ENCODE results near the gene TBXA2R. TPM values are rescaled to one million over a fixed set of nuclear protein-coding genes. Genes with fewer than 3 reads are reported as not detected.

TBXA2R gene
- total and polyA plus RNA-seq, 2 donors (not counting 3 experiments of a cell fraction or from before 2014, with no cell fraction given) = 2.4 to 2.9 TPM

DNA sequence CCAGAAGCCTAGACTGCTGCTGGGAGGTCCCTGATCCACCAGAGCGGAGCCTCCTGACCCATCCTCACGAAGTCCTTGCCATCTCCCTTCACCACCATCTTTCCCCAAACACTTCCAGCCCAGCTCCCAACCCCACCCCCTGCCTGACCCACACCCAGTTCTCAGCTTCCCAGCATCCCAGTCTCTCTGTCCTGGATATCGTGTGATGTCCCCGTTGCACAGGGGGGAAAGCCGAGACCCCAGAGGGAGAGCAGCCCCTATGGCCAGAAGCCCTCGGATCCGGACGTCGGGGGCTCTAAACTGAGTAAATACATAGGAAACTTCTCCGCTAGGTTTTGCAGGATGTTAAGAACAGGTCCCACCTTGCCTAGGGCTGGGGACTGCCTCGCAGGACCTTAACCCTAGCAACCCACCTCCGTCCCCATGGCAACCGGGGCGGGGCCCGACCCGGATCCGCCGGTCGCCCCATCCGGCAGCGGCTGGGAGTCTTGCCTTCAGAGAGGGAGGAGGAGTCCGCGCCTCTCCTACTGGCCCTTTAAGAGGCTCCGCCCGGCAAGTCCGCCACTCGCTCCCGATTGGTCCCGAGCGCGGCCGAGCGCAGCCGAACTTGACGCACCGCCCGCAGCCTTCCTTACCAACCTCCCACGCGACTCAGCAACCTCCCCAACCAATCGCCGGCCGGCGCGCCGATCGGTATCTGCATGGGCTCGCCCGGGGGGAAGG lies 34.4 kb downstream of the TBXA2R start:
- CTCF ChIA-PET = no interaction called here
- POLR2A ChIA-PET = no interaction called here
- Histone ChIP-seq H3K4me3 (replicated peaks in 1 of 3; ENCODE audit: insufficient read depth in 1 of 3, low read depth in 1 of 3, low read length in 3 of 3) (peak overlapping the region; percentile 26 to 33 (median 31)), H3K27me3 (ENCODE audit: control insufficient read depth in 2 of 2, insufficient read depth in 2 of 2, low read length in 2 of 2) (no peaks in the 10 kb centered on the region), H2AFZ (ENCODE audit: low read depth, low read length) (peak overlapping the region; percentile 86), H3K4me2 (ENCODE audit: insufficient read depth, low read length) (peak overlapping the region; percentile 84), H4K20me1 (replicated peaks; ENCODE audit: control insufficient read depth, extremely low read depth, insufficient read depth, low read length) (no peaks in the 10 kb centered on the region), H3K4me1 (ENCODE audit: control insufficient read depth, extremely low read depth, insufficient read depth, low read length) (peaks cover 15% of the 10 kb centered on the region), H3K9me1 (replicated peaks; ENCODE audit: control insufficient read depth, extremely low read depth, insufficient read depth, low read length) (no peaks in the 10 kb centered on the region), H3K27ac (ENCODE audit: insufficient read depth, low read depth, low read length) (peak overlapping the region; percentile 30), H3K9ac (replicated peaks; ENCODE audit: extremely low read depth, insufficient read depth, low read length) (peak overlapping the region; percentile 38), H3K36me3 (ENCODE audit: control insufficient read depth in 2 of 2, extremely low read depth in 1 of 2, insufficient read depth in 2 of 2, low read length in 2 of 2) (peaks cover 0 to 3% of the 10 kb centered on the region in 2 experiments), H3K79me2 (ENCODE audit: control insufficient read depth, insufficient read depth, low read length) (peaks cover 2% of the 10 kb centered on the region), H3K9me3 (replicated peaks; ENCODE audit: control insufficient read depth, insufficient read depth, low read length) (no peaks in the 10 kb centered on the region)
- FAIRE-seq = peak; percentile 99
- BruUV-seq (replicated peaks) = no TSS peak
- intact Hi-C loops (cut with micrococcal nuclease) = loop anchor here (1.0 to 5.0 kb wide), 5 partner anchors 15 to 100 kb away; partner anchors contain the start of genes CACTIN, FZR1, MFSD12 and TBXA2R
- dilution Hi-C loops (cut with MboI; ENCODE audit: extremely low pct_ligation_motif_present, low sequenced_read_pairs) = no loop called here
- TF ChIP-seq JUN (IDR thresholded peaks at IDR 0.05; ENCODE audit: borderline replicate concordance, insufficient read depth, insufficient read length, low read depth) (no peak), GATA2 (IDR thresholded peaks at IDR 0.05; ENCODE audit: insufficient read depth, insufficient read length, low read depth, low read length) (peak; percentile 66), FOS (IDR thresholded peaks at IDR 0.05; ENCODE audit: borderline replicate concordance, insufficient read depth, low read length) (no peak)
- DNase-seq (ENCODE audit: low read depth, low spot score) = peak; percentile 100

DNA sequence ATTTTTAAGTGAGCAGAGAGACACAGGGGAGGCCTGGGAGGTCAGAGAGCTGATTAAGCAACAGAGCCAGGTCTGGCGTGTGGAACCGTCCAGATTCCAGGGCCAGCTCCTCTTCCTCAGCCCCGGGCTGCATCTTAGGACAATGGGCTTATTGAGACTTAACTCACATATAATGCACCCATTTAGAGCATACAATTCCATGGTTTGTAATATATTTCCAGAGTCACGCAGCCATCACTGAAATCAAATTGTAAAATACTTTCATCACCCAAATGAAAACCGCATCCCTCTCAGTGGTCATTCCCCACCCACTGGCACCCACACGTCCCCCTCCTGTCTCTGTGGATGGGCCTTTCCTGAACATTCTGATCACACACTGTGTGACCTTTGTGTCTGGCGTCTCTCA lies 36.1 kb downstream of the TBXA2R start:
- Histone ChIP-seq H3K79me2 (ENCODE audit: control insufficient read depth, insufficient read depth, low read length) (peaks cover 2% of the 10 kb centered on the region), H3K4me1 (ENCODE audit: control insufficient read depth, extremely low read depth, insufficient read depth, low read length) (peaks cover 5% of the 10 kb centered on the region), H3K9ac (replicated peaks; ENCODE audit: extremely low read depth, insufficient read depth, low read length) (no peak overlapping the region), H3K4me2 (ENCODE audit: insufficient read depth, low read length) (no peak overlapping the region), H3K27me3 (ENCODE audit: control insufficient read depth in 2 of 2, insufficient read depth in 2 of 2, low read length in 2 of 2) (no peaks in the 10 kb centered on the region), H3K4me3 (replicated peaks in 1 of 3; ENCODE audit: insufficient read depth in 1 of 3, low read depth in 1 of 3, low read length in 3 of 3) (no peak overlapping the region), H4K20me1 (replicated peaks; ENCODE audit: control insufficient read depth, extremely low read depth, insufficient read depth, low read length) (no peaks in the 10 kb centered on the region), H3K9me1 (replicated peaks; ENCODE audit: control insufficient read depth, extremely low read depth, insufficient read depth, low read length) (no peaks in the 10 kb centered on the region), H3K36me3 (ENCODE audit: control insufficient read depth in 2 of 2, extremely low read depth in 1 of 2, insufficient read depth in 2 of 2, low read length in 2 of 2) (peaks cover 0 to 3% of the 10 kb centered on the region in 2 experiments), H3K9me3 (replicated peaks; ENCODE audit: control insufficient read depth, insufficient read depth, low read length) (no peaks in the 10 kb centered on the region), H2AFZ (ENCODE audit: low read depth, low read length) (no peak overlapping the region), H3K27ac (ENCODE audit: insufficient read depth, low read depth, low read length) (no peak overlapping the region)
- FAIRE-seq (no peak), DNase-seq (ENCODE audit: low read depth, low spot score) (no peak)
- TF ChIP-seq POLR2A (IDR thresholded peaks at IDR 0.05; ENCODE audit: low read depth, low read length) = no peak
- no peak for TF ChIP-seq GATA2 (IDR thresholded peaks at IDR 0.05; ENCODE audit: insufficient read depth, insufficient read length, low read depth, low read length)
- TF ChIP-seq, protein P1, sequence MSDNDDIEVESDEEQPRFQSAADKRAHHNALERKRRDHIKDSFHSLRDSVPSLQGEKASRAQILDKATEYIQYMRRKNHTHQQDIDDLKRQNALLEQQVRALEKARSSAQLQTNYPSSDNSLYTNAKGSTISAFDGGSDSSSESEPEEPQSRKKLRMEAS (IDR thresholded peaks at IDR 0.05; ENCODE audit: insufficient read depth, insufficient read length) = no peak
- no peak for TF ChIP-seq JUN (IDR thresholded peaks at IDR 0.05; ENCODE audit: borderline replicate concordance, insufficient read depth, insufficient read length, low read depth)
- TF ChIP-seq EZH2 (IDR thresholded peaks at IDR 0.05; ENCODE audit: borderline replicate concordance, low read depth, low read length, severe bottlenecking) = no peak
- no peak for TF ChIP-seq FOS (IDR thresholded peaks at IDR 0.05; ENCODE audit: borderline replicate concordance, insufficient read depth, low read length)
- TF ChIP-seq MYC (IDR thresholded peaks at IDR 0.05; ENCODE audit: low read depth, low read length) = no peak
- TF ChIP-seq CTCF (IDR thresholded peaks at IDR 0.05; ENCODE audit: extremely low read depth in 1 of 2, insufficient read depth in 1 of 2, low read depth in 1 of 2, low read length in 2 of 2) = no peak
- TF ChIP-seq POLR2AphosphoS5 (IDR thresholded peaks at IDR 0.05; ENCODE audit: insufficient read depth, low read depth, low read length) = no peak
- ChIA-PET CTCF (interaction anchor here (0.9 kb wide), 1 partner anchor 14 kb away, joined by 4 read pairs; no protein-coding TSS in a partner anchor), POLR2A (no interaction called here)
- dilution Hi-C loops (cut with MboI; ENCODE audit: extremely low pct_ligation_motif_present, low sequenced_read_pairs) (no loop called here), intact Hi-C loops (cut with micrococcal nuclease) (loop anchor here (5.0 kb wide), 2 partner anchors 37 to 102 kb away; partner anchors contain the start of gene TBXA2R)
- BruUV-seq (replicated peaks) = no TSS peak

Measured in endothelial cell of umbilical vein (primary cell).